ENCODE measurements around the gene ASB11.

DNA sequence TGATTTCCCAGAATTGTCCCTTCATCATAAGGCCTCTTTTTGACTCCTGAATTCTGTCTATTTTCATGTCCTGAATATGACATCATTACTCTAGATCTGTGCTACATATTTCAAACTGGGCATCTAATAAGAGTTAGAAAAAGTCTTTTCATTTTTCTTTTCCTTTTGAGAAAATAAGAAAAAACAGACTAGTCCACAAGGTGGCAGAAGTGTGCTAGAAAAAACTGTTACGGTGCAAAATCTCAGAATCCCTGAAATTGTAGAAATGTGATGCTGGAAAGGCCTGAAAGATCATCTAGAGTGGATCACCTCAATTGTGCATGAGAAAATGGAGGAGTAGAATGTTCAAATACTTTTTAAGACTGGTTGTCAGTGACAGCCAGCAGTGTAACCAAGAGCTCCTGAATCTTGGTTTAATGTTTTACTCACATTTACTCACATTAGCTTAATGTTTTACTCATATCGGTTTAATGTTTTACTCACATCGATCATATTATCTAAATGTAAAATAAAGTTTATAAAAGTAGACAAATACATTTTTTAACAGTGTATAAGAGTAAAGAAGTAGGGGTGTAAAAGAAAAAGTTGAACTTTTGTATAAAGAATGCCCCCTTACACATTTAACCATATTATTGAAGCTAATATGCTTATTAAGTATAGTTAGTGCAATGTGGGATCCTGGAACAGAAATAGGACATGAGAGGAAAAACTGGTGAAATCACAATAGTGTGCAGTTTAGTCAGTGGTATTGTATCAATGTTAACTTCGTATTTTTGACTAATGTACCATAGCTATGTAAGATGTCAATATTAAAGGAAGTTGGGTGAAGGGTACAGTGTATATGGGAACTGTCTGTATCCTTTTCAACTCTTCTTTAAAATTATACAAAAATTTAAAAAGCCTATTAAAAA, 15.2 kb downstream of the ASB11 start:
- TF ChIP-seq EZH2 (IDR thresholded peaks at IDR 0.05; ENCODE audit: insufficient read depth, poor library complexity, severe bottlenecking) (no peak), EZH2phosphoT487 (IDR thresholded peaks at IDR 0.05; ENCODE audit: insufficient read depth, low read depth) (no peak)

Data from GM23248 (cell line).